ENCODE data around the gene SAMD10. TPM values are rescaled to one million over a fixed set of nuclear protein-coding genes. Genes with fewer than 3 reads are reported as not detected.

The SAMD10 gene
- total RNA-seq, 1 donor, result 27.7 TPM

Small RNA genes lying within 50 kb of the gene (small RNA-seq; reads per million reads assigned to genes)
- gene MIR647, result not detected

Other genes starting within 250 kb of the SAMD10 start
- gene LIME1, start 243.0 kb downstream of the SAMD10 start, total RNA-seq, result 15.6 TPM
- gene SLC2A4RG, start 239.9 kb downstream of the SAMD10 start, total RNA-seq, result 14.3 TPM
- gene ZBTB46, start 148.4 kb downstream of the SAMD10 start, total RNA-seq, result 36.4 TPM
- 0.27 TPM for gene ABHD16B, start 118.1 kb downstream of the SAMD10 start, total RNA-seq
- 47.7 TPM for gene TPD52L2, start 114.4 kb downstream of the SAMD10 start, total RNA-seq
- gene DNAJC5, start 84.5 kb downstream of the SAMD10 start, total RNA-seq, result 38.5 TPM
- 51.4 TPM for gene UCKL1, start 23.2 kb downstream of the SAMD10 start, total RNA-seq
- gene ZNF512B, start 9.7 kb downstream of the SAMD10 start, total RNA-seq, result 24.8 TPM
- 116 TPM for gene PRPF6, start 1.5 kb upstream of the SAMD10 start, total RNA-seq
- 3.0 TPM for gene C20orf204, start 56.5 kb upstream of the SAMD10 start, total RNA-seq
- 0.54 TPM for gene SOX18, start 70.0 kb upstream of the SAMD10 start, total RNA-seq
- 32.6 TPM for gene TCEA2, start 83.6 kb upstream of the SAMD10 start, total RNA-seq
- 75.1 TPM for gene RGS19, start 99.9 kb upstream of the SAMD10 start, total RNA-seq
- gene OPRL1, start 100.4 kb upstream of the SAMD10 start, total RNA-seq, result 10.5 TPM
- 5.7 TPM for gene LKAAEAR1, start 104.8 kb upstream of the SAMD10 start, total RNA-seq
- 0.27 TPM for gene NPBWR2, start 127.9 kb upstream of the SAMD10 start, total RNA-seq
- 0.27 TPM for gene MYT1, start 184.8 kb upstream of the SAMD10 start, total RNA-seq